ENCODE results near the gene CCR7. TPM values are rescaled to one million over a fixed set of nuclear protein-coding genes. Genes with fewer than 3 reads are reported as not detected.

The CCR7 gene
- total RNA-seq, result under 1 TPM in 1 of 4 donors, not detected in 3; 0.33 TPM

GRCh38 chr17:40564883-40565768, at the start of gene CCR7:
CCR7 (minus strand) TSS chr17:40565472; CDS start chr17:40565409, 63 bp downstream.
- Histone ChIP-seq H3K27ac (replicated peaks in 1 of 4) (no peak within 1 kb of the TSS), H3K36me3 (no peaks in the 10 kb centered on the region), H3K4me1 (peaks cover 6 to 8% (median 7%) of the 10 kb centered on the region in 4 donors), H3K27me3 (peaks cover 0 to 20% (median 0%) of the 10 kb centered on the region in 4 donors), H3K4me3 (no peak within 1 kb of the TSS), H3K9me3 (no peaks in the 10 kb centered on the region)
- 76% methylated on average over 8 of the region's 12 CpGs for WGBS
- no peak for TF ChIP-seq POLR2A (IDR thresholded peaks at IDR 0.05; ENCODE audit: low read depth)
- no peak for TF ChIP-seq CTCF (IDR thresholded peaks at IDR 0.05)
- TF ChIP-seq POLR2AphosphoS5 (IDR thresholded peaks at IDR 0.05), result no peak
- TF ChIP-seq EP300 (IDR thresholded peaks at IDR 0.05), result no peak
- peak; percentile 68 for DNase-seq (ENCODE audit: extremely low spot score)
- intact Hi-C loops (cut with DNase I), result loop anchor here (5.0 kb wide), 1 partner anchor 168 kb away; no protein-coding TSS in a partner anchor

GRCh38 chr17:40614431-40615067, 49.3 kb upstream of the CCR7 start:
- intact Hi-C loops (cut with DNase I), result no loop called here
- peaks cover under 1 to 15% (median 12%) of the 10 kb centered on the region in 4 donors for H3K4me1 ChIP-seq
- no peak overlapping the region for H3K4me3 ChIP-seq
- no peak for DNase-seq (ENCODE audit: extremely low spot score)
- no peak overlapping the region for H3K27ac ChIP-seq (replicated peaks in 1 of 4)
- TF ChIP-seq POLR2A (IDR thresholded peaks at IDR 0.05; ENCODE audit: low read depth) (no peak), EP300 (IDR thresholded peaks at IDR 0.05) (no peak), POLR2AphosphoS5 (IDR thresholded peaks at IDR 0.05) (no peak), CTCF (IDR thresholded peaks at IDR 0.05) (no peak)
- H3K9me3 ChIP-seq, result no peaks in the 10 kb centered on the region
- 80% methylated on average over 13 of the region's 13 CpGs for WGBS
- no peaks in the 10 kb centered on the region for H3K36me3 ChIP-seq
- H3K27me3 ChIP-seq, result peaks cover 0 to 67% (median 4%) of the 10 kb centered on the region in 4 donors

- 83% methylated on average over 5 of the region's 5 CpGs for WGBS
- intact Hi-C loops (cut with DNase I), result no loop called here
- peaks cover 0 to 11% (median 9%) of the 10 kb centered on the region in 4 donors for H3K4me1 ChIP-seq
- H3K4me3 ChIP-seq, result no peak overlapping the region
- H3K9me3 ChIP-seq, result no peaks in the 10 kb centered on the region
- TF ChIP-seq CTCF (IDR thresholded peaks at IDR 0.05) (no peak), POLR2AphosphoS5 (IDR thresholded peaks at IDR 0.05) (no peak), EP300 (IDR thresholded peaks at IDR 0.05) (no peak), POLR2A (IDR thresholded peaks at IDR 0.05; ENCODE audit: low read depth) (no peak)
- no peaks in the 10 kb centered on the region for H3K36me3 ChIP-seq
- H3K27ac ChIP-seq (replicated peaks in 1 of 4), result no peak overlapping the region
- no peak for DNase-seq (ENCODE audit: extremely low spot score)
- peaks cover 0 to 58% (median 0%) of the 10 kb centered on the region in 4 donors for H3K27me3 ChIP-seq
Measured at GRCh38 chr17:40613467-40614154, 48.3 kb upstream of the CCR7 start.

GRCh38 chr17:40612599-40613244, 47.5 kb upstream of the CCR7 start:
- 77% methylated on average over 11 of the region's 11 CpGs for WGBS
- peak; percentile 78 for DNase-seq (ENCODE audit: extremely low spot score)
- Histone ChIP-seq H3K9me3 (no peaks in the 10 kb centered on the region), H3K4me1 (peaks cover 0 to 11% (median 9%) of the 10 kb centered on the region in 4 donors), H3K27ac (replicated peaks in 1 of 4) (no peak overlapping the region), H3K27me3 (peaks cover 0 to 54% (median 0%) of the 10 kb centered on the region in 4 donors), H3K36me3 (no peaks in the 10 kb centered on the region), H3K4me3 (no peak overlapping the region)
- intact Hi-C loops (cut with DNase I), result no loop called here
- TF ChIP-seq CTCF (IDR thresholded peaks at IDR 0.05) (no peak), POLR2A (IDR thresholded peaks at IDR 0.05; ENCODE audit: low read depth) (no peak), EP300 (IDR thresholded peaks at IDR 0.05) (no peak), POLR2AphosphoS5 (IDR thresholded peaks at IDR 0.05) (no peak)

Measured in esophagus muscularis mucosa (tissue), 4 donors.